ENCODE measurements around the gene CCDC57.

The CCDC57 gene

GRCh38 chr17:82205720-82206508 lies 6.7 kb downstream of the CCDC57 start:
- no peaks in the 10 kb centered on the region; the same call in 1 of the 2 replicates for H3F3A ChIP-seq (ENCODE audit: insufficient read depth, low read length)
- peaks cover 12% of the 10 kb centered on the region for H3K4me1 ChIP-seq (ENCODE audit: low read length)
- peak overlapping the region; percentile 77 for H2AFZ ChIP-seq (ENCODE audit: low read length)
- no peaks in the 10 kb centered on the region for H3K27me3 ChIP-seq (replicated peaks; ENCODE audit: insufficient read depth, low read length)
- H3K9me2 ChIP-seq (replicated peaks; ENCODE audit: insufficient read depth, low read length) = no peaks in the 10 kb centered on the region
- H3K4me2 ChIP-seq (ENCODE audit: low read depth, low read length) = peak overlapping the region; percentile 80
- peak overlapping the region; percentile 72 for H3K27ac ChIP-seq (ENCODE audit: low read length)
- TF ChIP-seq EZH2 (optimal IDR thresholded peaks at IDR 0.05; ENCODE audit: low read depth, low read length) = no peak
- TF ChIP-seq, protein P1, sequence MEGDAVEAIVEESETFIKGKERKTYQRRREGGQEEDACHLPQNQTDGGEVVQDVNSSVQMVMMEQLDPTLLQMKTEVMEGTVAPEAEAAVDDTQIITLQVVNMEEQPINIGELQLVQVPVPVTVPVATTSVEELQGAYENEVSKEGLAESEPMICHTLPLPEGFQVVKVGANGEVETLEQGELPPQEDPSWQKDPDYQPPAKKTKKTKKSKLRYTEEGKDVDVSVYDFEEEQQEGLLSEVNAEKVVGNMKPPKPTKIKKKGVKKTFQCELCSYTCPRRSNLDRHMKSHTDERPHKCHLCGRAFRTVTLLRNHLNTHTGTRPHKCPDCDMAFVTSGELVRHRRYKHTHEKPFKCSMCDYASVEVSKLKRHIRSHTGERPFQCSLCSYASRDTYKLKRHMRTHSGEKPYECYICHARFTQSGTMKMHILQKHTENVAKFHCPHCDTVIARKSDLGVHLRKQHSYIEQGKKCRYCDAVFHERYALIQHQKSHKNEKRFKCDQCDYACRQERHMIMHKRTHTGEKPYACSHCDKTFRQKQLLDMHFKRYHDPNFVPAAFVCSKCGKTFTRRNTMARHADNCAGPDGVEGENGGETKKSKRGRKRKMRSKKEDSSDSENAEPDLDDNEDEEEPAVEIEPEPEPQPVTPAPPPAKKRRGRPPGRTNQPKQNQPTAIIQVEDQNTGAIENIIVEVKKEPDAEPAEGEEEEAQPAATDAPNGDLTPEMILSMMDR (IDR thresholded peaks at IDR 0.05; ENCODE audit: low read length) = peak; percentile 89
- H3K36me3 ChIP-seq (replicated peaks; ENCODE audit: insufficient read depth, low read length) = no peaks in the 10 kb centered on the region
- peak overlapping the region; percentile 29; the same call in 1 of the 2 replicates for H3K4me3 ChIP-seq (ENCODE audit: low read length)
- 0 out of 2 replicates have a peak, but pooled peaks cover under 1% of the 10 kb centered on the region for H3K79me2 ChIP-seq (ENCODE audit: low read length)
- H3K9me3 ChIP-seq (replicated peaks; ENCODE audit: insufficient read depth, low read length) = no peaks in the 10 kb centered on the region
- DNase-seq = peak; percentile 88
- peak overlapping the region; percentile 60 for H3K9ac ChIP-seq (ENCODE audit: low read length)
- H4K20me1 ChIP-seq (ENCODE audit: insufficient read depth, low read length) = no peaks in the 10 kb centered on the region

- Histone ChIP-seq H3K9me2 (replicated peaks; ENCODE audit: insufficient read depth, low read length) (no peaks in the 10 kb centered on the region), H3K4me2 (ENCODE audit: low read depth, low read length) (no peak overlapping the region; the same call in 1 of the 2 replicates), H3K27ac (ENCODE audit: low read length) (no peak overlapping the region), H3K27me3 (replicated peaks; ENCODE audit: insufficient read depth, low read length) (no peaks in the 10 kb centered on the region), H3K4me3 (ENCODE audit: low read length) (no peak overlapping the region), H3K4me1 (ENCODE audit: low read length) (peaks cover 12% of the 10 kb centered on the region), H3K9me3 (replicated peaks; ENCODE audit: insufficient read depth, low read length) (no peaks in the 10 kb centered on the region), H3F3A (ENCODE audit: insufficient read depth, low read length) (no peaks in the 10 kb centered on the region; the same call in 1 of the 2 replicates), H2AFZ (ENCODE audit: low read length) (no peak overlapping the region), H3K36me3 (replicated peaks; ENCODE audit: insufficient read depth, low read length) (no peaks in the 10 kb centered on the region), H4K20me1 (ENCODE audit: insufficient read depth, low read length) (no peaks in the 10 kb centered on the region), H3K79me2 (ENCODE audit: low read length) (no peaks in the 10 kb centered on the region), H3K9ac (ENCODE audit: low read length) (no peak overlapping the region)
- TF ChIP-seq, protein P1 (IDR thresholded peaks at IDR 0.05; ENCODE audit: low read length) = no peak
- no peak for DNase-seq
Measured at GRCh38 chr17:82204831-82205719, 7.6 kb downstream of the CCDC57 start.

DNA sequence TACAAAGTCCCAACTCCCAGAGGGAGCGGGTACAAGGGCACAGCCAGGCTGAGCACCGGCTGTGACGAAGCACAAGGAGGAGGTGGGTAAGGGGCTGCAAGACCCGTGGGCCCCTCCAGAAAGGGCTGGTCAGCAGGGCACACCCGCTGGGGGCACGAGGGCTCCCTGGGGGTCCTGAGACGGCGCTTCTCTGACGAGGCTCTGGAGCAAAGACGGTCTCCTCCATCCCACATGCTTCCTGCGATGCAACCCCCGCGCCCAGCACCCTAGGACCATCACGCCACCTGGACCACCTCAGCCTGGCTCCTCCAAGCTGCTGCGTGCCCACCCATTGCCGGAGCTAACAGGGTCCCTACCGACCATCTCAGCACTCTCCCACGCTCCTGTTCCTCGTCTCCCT lies 8.7 kb downstream of the CCDC57 start:
- no peaks in the 10 kb centered on the region for H3K9me3 ChIP-seq (replicated peaks; ENCODE audit: insufficient read depth, low read length)
- H2AFZ ChIP-seq (ENCODE audit: low read length) = no peak overlapping the region
- no peaks in the 10 kb centered on the region for H3K79me2 ChIP-seq (ENCODE audit: low read length)
- H3K36me3 ChIP-seq (replicated peaks; ENCODE audit: insufficient read depth, low read length) = no peaks in the 10 kb centered on the region
- no peak overlapping the region for H3K27ac ChIP-seq (ENCODE audit: low read length)
- H3K9ac ChIP-seq (ENCODE audit: low read length) = no peak overlapping the region
- TF ChIP-seq, protein P1 (IDR thresholded peaks at IDR 0.05; ENCODE audit: low read length) = no peak
- TF ChIP-seq EZH2phosphoT487 (IDR thresholded peaks at IDR 0.05; ENCODE audit: low read length) (no peak), EZH2 (optimal IDR thresholded peaks at IDR 0.05; ENCODE audit: low read depth, low read length) (no peak)
- no peaks in the 10 kb centered on the region for H3K27me3 ChIP-seq (replicated peaks; ENCODE audit: insufficient read depth, low read length)
- H3K9me2 ChIP-seq (replicated peaks; ENCODE audit: insufficient read depth, low read length) = no peaks in the 10 kb centered on the region
- no peaks in the 10 kb centered on the region for H4K20me1 ChIP-seq (ENCODE audit: insufficient read depth, low read length)
- H3K4me1 ChIP-seq (ENCODE audit: low read length) = peaks cover 12% of the 10 kb centered on the region
- H3K4me2 ChIP-seq (ENCODE audit: low read depth, low read length) = no peak overlapping the region
- no peak overlapping the region for H3K4me3 ChIP-seq (ENCODE audit: low read length)
- no peaks in the 10 kb centered on the region; the same call in 1 of the 2 replicates for H3F3A ChIP-seq (ENCODE audit: insufficient read depth, low read length)
- no peak for DNase-seq

All from MM.1S (cell line).